Body of pancreas (tissue), 4 donors: ENCODE data around the gene SLK. TPM values are rescaled to one million over a fixed set of nuclear protein-coding genes. Genes with fewer than 3 reads are reported as not detected.

Experiments
- microRNA counts, 2 donors: library from miRNA; unstranded; fragments of <30 nt; microRNA quantifications; one replicate each; lab custom pipeline; 2017
- microRNA-seq, 2 donors: library from miRNA; unstranded; fragments of <30 nt; microRNA quantifications; one replicate each; pipeline ENCODE4, GENCODE V29; 2016; ENCODE audit warnings: borderline number of aligned reads in 2 of 2, borderline replicate concordance in 2 of 2
- small RNA-seq: library from RNA; depleted of rRNA; stranded (forward); fragments of <200 nt; gene quantifications from one replicate; pipeline ENCODE3, GENCODE V24; 2016
- total RNA-seq, 2 donors: library from RNA; depleted of rRNA; stranded (reverse); fragments of >200 nt; gene quantifications; one replicate each; pipeline ENCODE4 v1.1.0, GENCODE V29; 2016

SLK gene
- total RNA-seq, 2 donors from 2014 or later, result 23.7 to 25.9 TPM

MicroRNA genes within 50 kb of the gene (microRNA counts, 767-probe panel; counts per million panel counts)
- 0 to 736 counts per million in 2 donors for microRNA hsa-miR-936 (lab: Ali Mortazavi, UCI)

Small RNAs within 50 kb of the gene (microRNA-seq; reads per million reads assigned to microRNA genes)
- 0 reads per million in 2 donors for gene MIR936

Small RNAs within 50 kb of the gene (small RNA-seq; reads per million reads assigned to genes)
- not detected for gene RN7SL524P

Other genes with a start within 250 kb of the SLK start
- 1 to 10 TPM; 7.3 to 9.9 TPM for gene SH3PXD2A, start 111.6 kb upstream of the SLK start, total RNA-seq
- gene STN1, start 49.0 kb upstream of the SLK start, total RNA-seq, result 10 to 100 TPM in 1 of 2 donors, 1 to 10 TPM in 1; 5.9 to 32.2 TPM
- 1 to 10 TPM in 1 of 2 donors, not detected in 1; 3.6 TPM for gene COL17A1, start 118.7 kb downstream of the SLK start, total RNA-seq
- 1 to 10 TPM; 3.3 to 5.2 TPM for gene SFR1, start 155.0 kb downstream of the SLK start, total RNA-seq